SW480 (cell line): ENCODE measurements around the gene GRWD1.
"Not testable (repeated sequence)": the region's sequence is repeated elsewhere in the genome, so short reads cannot be mapped to it uniquely, and the experiment has no call there.

Source experiments
- DNase-seq: peaks from one replicate; pipeline ENCODE4 v3.0.0-alpha.2; 2016; ENCODE audit warnings: low spot score

The GRWD1 gene

GRCh38 chr19:48479686-48480085 is 33.9 kb downstream of the GRWD1 start:
- no peak for DNase-seq

GRCh38 chr19:48480183-48480557 is 34.4 kb downstream of the GRWD1 start:
- peak; percentile 92 for DNase-seq

- DNase-seq, result peak; percentile 68
Measured at GRCh38 chr19:48480558-48481500, 35.0 kb downstream of the GRWD1 start.

GRCh38 chr19:48481846-48482639 is 36.3 kb downstream of the GRWD1 start:
- no peak for DNase-seq

GRCh38 chr19:48483301-48483700 is 37.5 kb downstream of the GRWD1 start:
- no peak for DNase-seq

- no peak for DNase-seq
Measured at GRCh38 chr19:48484247-48484893, 38.6 kb downstream of the GRWD1 start.

GRCh38 chr19:48484931-48485612 is 39.3 kb downstream of the GRWD1 start:
- DNase-seq, result no peak

GRCh38 chr19:48486706-48487105 is 40.9 kb downstream of the GRWD1 start:
- DNase-seq, result not testable (repeated sequence)

GRCh38 chr19:48487544-48487943 is 41.8 kb downstream of the GRWD1 start:
- DNase-seq, result peak; percentile 50

GRCh38 chr19:48487948-48488347 is 42.2 kb downstream of the GRWD1 start:
- peak; percentile 93 for DNase-seq

- DNase-seq, result not testable (repeated sequence)
Measured at GRCh38 chr19:48488478-48488877, 42.7 kb downstream of the GRWD1 start.

- peak; percentile 81 for DNase-seq
Measured at GRCh38 chr19:48489608-48490216, 43.9 kb downstream of the GRWD1 start.

- peak; percentile 85 for DNase-seq
Measured at GRCh38 chr19:48490981-48491792, 45.4 kb downstream of the GRWD1 start.

- DNase-seq, result no peak
Measured at GRCh38 chr19:48491793-48492123, 46.0 kb downstream of the GRWD1 start.

- DNase-seq, result peak; percentile 98
Measured at GRCh38 chr19:48492925-48493717, 47.3 kb downstream of the GRWD1 start.

GRCh38 chr19:48493718-48494401 is 48.1 kb downstream of the GRWD1 start:
- DNase-seq, result no peak

GRCh38 chr19:48495396-48495795 is 49.6 kb downstream of the GRWD1 start:
- DNase-seq, result no peak

- DNase-seq, result no peak
Measured at GRCh38 chr19:48496959-48497727, 51.4 kb downstream of the GRWD1 start.
